Right atrium auricular region (tissue), 2 donors: ENCODE results near the gene SEMA4C. TPM values are rescaled to one million over a fixed set of nuclear protein-coding genes. Genes with fewer than 3 reads are reported as not detected.
A peak's percentile ranks its signal among the peaks of the same experiment; 100 is the strongest.

ENCODE experiments used
- DNase-seq: peaks from one replicate; pipeline ENCODE4 v3.0.0-alpha.2; 2019; ENCODE audit warnings: low spot score
- H3K27ac ChIP-seq, 2 donors: fragments of 200-600 bp; sonication (generic); 1 replicate in 1 of 2; 2 replicates in 1 of 2; pipeline ENCODE4 v1.5.1; 2016 to 2019
- H3K27me3 ChIP-seq, 2 donors: fragments of 200-600 bp; sonication (generic); one replicate each; pipeline versions ENCODE4 v1.5.1 to v1.6.0; 2017 to 2019
- H3K36me3 ChIP-seq: fragments of 200-600 bp; sonication (generic); one replicate; pipeline ENCODE4 v1.5.1; 2016
- H3K4me1 ChIP-seq, 2 donors: fragments of 200-600 bp; sonication (generic); one replicate each; pipeline versions ENCODE4 v1.5.1 to v1.6.0; 2017 to 2019
- H3K4me3 ChIP-seq, 2 donors: fragments of 200-600 bp; sonication (generic); 1 replicate in 1 of 2; 2 replicates in 1 of 2; pipeline ENCODE4 v1.5.1; 2017 to 2019; ENCODE audit warnings: mild to moderate bottlenecking in 1 of 2, moderate library complexity in 1 of 2
- H3K9me3 ChIP-seq, 2 donors: fragments of 200-600 bp; sonication (generic); one replicate each; pipeline ENCODE4 v1.5.1; 2019
- CTCF ChIP-seq, 2 donors: fragments of 200-600 bp; sonication (generic); IDR thresholded peaks; one replicate each; pipeline ENCODE4 v1.5.1; 2019; ENCODE audit warnings: antibody characterized with exemption in 2 of 2
- total RNA-seq, 2 donors: library from RNA; depleted of rRNA; stranded (reverse); fragments of >200 nt; gene quantifications; one replicate each; pipeline ENCODE4 v1.1.0, GENCODE V29; 2016

SEMA4C gene
- total RNA-seq, 2 donors from 2014 or later: 12.0 to 23.3 TPM

GRCh38 chr2:96819876-96820511 is 49.9 kb downstream of the SEMA4C start:
- H3K36me3 ChIP-seq: peaks cover 4% of the 10 kb centered on the region
- no peaks in the 10 kb centered on the region for H3K27me3 ChIP-seq
- peaks cover 0 to 75% of the 10 kb centered on the region in 2 donors for H3K4me1 ChIP-seq
- H3K4me3 ChIP-seq: no peak overlapping the region
- no peak for DNase-seq
- no peak overlapping the region for H3K27ac ChIP-seq
- no peaks in the 10 kb centered on the region for H3K9me3 ChIP-seq
- TF ChIP-seq CTCF (IDR thresholded peaks at IDR 0.05): no peak

- Histone ChIP-seq H3K4me3 (no peak overlapping the region), H3K27ac (peak overlapping the region; percentile 38 to 47), H3K36me3 (no peaks in the 10 kb centered on the region), H3K9me3 (no peaks in the 10 kb centered on the region), H3K27me3 (no peaks in the 10 kb centered on the region), H3K4me1 (peaks cover 0 to 73% of the 10 kb centered on the region in 2 donors)
- DNase-seq: no peak
- no peak for TF ChIP-seq CTCF (IDR thresholded peaks at IDR 0.05)
Measured at GRCh38 chr2:96819128-96819875, 50.6 kb downstream of the SEMA4C start.

GRCh38 chr2:96817882-96818281 is 52.0 kb downstream of the SEMA4C start:
- H3K4me1 ChIP-seq: peaks cover 0 to 60% of the 10 kb centered on the region in 2 donors
- peak overlapping the region in 1 of 2 donors; percentile 70 for H3K27ac ChIP-seq
- TF ChIP-seq CTCF (IDR thresholded peaks at IDR 0.05): no peak
- H3K9me3 ChIP-seq: no peaks in the 10 kb centered on the region
- H3K4me3 ChIP-seq: peak overlapping the region in 1 of 2 donors; percentile 80
- H3K36me3 ChIP-seq: no peaks in the 10 kb centered on the region
- no peak for DNase-seq
- H3K27me3 ChIP-seq: no peaks in the 10 kb centered on the region

GRCh38 chr2:96816836-96817702 is 52.8 kb downstream of the SEMA4C start:
- no peak for TF ChIP-seq CTCF (IDR thresholded peaks at IDR 0.05)
- peak overlapping the region; percentile 72 to 80 for H3K4me3 ChIP-seq
- peak overlapping the region; percentile 70 to 90 for H3K27ac ChIP-seq
- H3K27me3 ChIP-seq: no peaks in the 10 kb centered on the region
- peaks cover 0 to 58% of the 10 kb centered on the region in 2 donors for H3K4me1 ChIP-seq
- no peaks in the 10 kb centered on the region for H3K9me3 ChIP-seq
- DNase-seq: no peak
- H3K36me3 ChIP-seq: no peaks in the 10 kb centered on the region

GRCh38 chr2:96816127-96816835 is 53.6 kb downstream of the SEMA4C start, which contains the start of gene CNNM3:
Gene CNNM3 (plus strand): TSS chr2:96816268. CDS start chr2:96816278, 10 bp downstream.
- TF ChIP-seq CTCF (IDR thresholded peaks at IDR 0.05): peak; percentile 56 to 76
- H3K9me3 ChIP-seq: no peaks in the 10 kb centered on the region
- H3K4me1 ChIP-seq: peaks cover 0 to 62% of the 10 kb centered on the region in 2 donors
- H3K4me3 ChIP-seq: peak within 1 kb of the TSS; percentile 72 to 80
- H3K27ac ChIP-seq: peak within 1 kb of the TSS; percentile 90 to 96
- peak; percentile 96 for DNase-seq
- no peaks in the 10 kb centered on the region for H3K36me3 ChIP-seq
- no peaks in the 10 kb centered on the region for H3K27me3 ChIP-seq
